A549 (cell line): ENCODE results near the gene PHC1. TPM values are rescaled to one million over a fixed set of nuclear protein-coding genes. Genes with fewer than 3 reads are reported as not detected.
"Not testable (repeated sequence)": the region's sequence is repeated elsewhere in the genome, so short reads cannot be mapped to it uniquely, and the experiment has no call there.

Source experiments
- ATAC-seq, 2 experiments: fragments of 200-7000 bp in 1 of 2; fragments of >200 bp in 1 of 2; cut with Nextera tagmentation in 1 of 2; cut with Tn5 transposase in 1 of 2; 3 replicates each; pipeline versions ENCODE4 v1.8.0 to v1.9.1; 2018 to 2020; ENCODE audit warnings: mild to moderate bottlenecking in 1 of 2, moderate library complexity in 1 of 2
- CTCF ChIA-PET: fragments of 300-600 bp; sonication (Branson Sonifier 250); formaldehyde crosslinking; extraction: SDS; loops from one replicate; lab custom pipeline; 2021; ENCODE audit warnings: antibody characterized with exemption, inconsistent platforms; lab: Yijun Ruan, JAX
- POLR2A ChIA-PET: fragments of 350-600 bp; formaldehyde crosslinking; extraction: SDS; loops from one replicate; lab custom pipeline; 2021; ENCODE audit warnings: antibody characterized with exemption, inconsistent platforms; lab: Yijun Ruan, JAX
- DNase-seq, 2 experiments: peaks; one replicate each; pipeline versions ENCODE4 v3.0.0 to v3.0.0-alpha.2; 2011 to 2016; ENCODE audit warnings: low read depth in 1 of 2, low spot score in 1 of 2
- FAIRE-seq: peaks from 2 replicates; lab custom pipeline; 2011; peaks lifted over from hg19 to GRCh38; lab: Jason Lieb, UNC
- H3K27ac ChIP-seq, 2 experiments: fragments of >200 bp; sonication (Bioruptor Twin); formaldehyde crosslinking; 3 replicates each; pipeline ENCODE4 v1.5.1; 2016 to 2017
- H3K4me1 ChIP-seq: fragments of >200 bp; sonication (Bioruptor Twin); formaldehyde crosslinking; 3 replicates; pipeline ENCODE4 v1.6.1; 2016
- H3K4me2 ChIP-seq: fragments of >200 bp; sonication (Bioruptor Twin); formaldehyde crosslinking; 3 replicates; pipeline ENCODE4 v1.6.1; 2016
- H3K4me3 ChIP-seq: fragments of >200 bp; sonication (Bioruptor Twin); formaldehyde crosslinking; 3 replicates; pipeline ENCODE4 v1.5.1; 2016
- H3K9me3 ChIP-seq: fragments of >200 bp; sonication (Bioruptor Twin); formaldehyde crosslinking; 3 replicates; pipeline ENCODE4 v1.6.1; 2016
- ATOH8 ChIP-seq: fragments of 250-450 bp; sonication (Bioruptor Pico); IDR thresholded peaks from 2 replicates; pipeline ENCODE4 v1.5.0; 2020; ENCODE audit warnings: low read depth, mild to moderate bottlenecking, moderate library complexity
- BCL3 ChIP-seq: fragments of >200 bp; sonication (Bioruptor Twin); formaldehyde crosslinking; IDR thresholded peaks from 3 replicates; pipeline ENCODE4 v1.6.1; 2016
- CHD2 ChIP-seq: fragments of 150-350 bp; IDR thresholded peaks from 2 replicates; pipeline ENCODE4 v1.6.1; 2014; ENCODE audit warnings: low read length; ENCODE audit not compliant: partially characterized antibody
- EHMT2 ChIP-seq: fragments of 200-600 bp; sonication (generic); IDR thresholded peaks from 2 replicates; pipeline ENCODE4 v1.6.1; 2016; ENCODE audit warnings: antibody characterized with exemption, low read depth, mild to moderate bottlenecking, moderate library complexity
- ELK1 ChIP-seq: fragments of 150-350 bp; IDR thresholded peaks from 2 replicates; pipeline ENCODE4 v1.6.1; 2014; ENCODE audit warnings: low read depth, mild to moderate bottlenecking, low read length
- ESRRA ChIP-seq: fragments of 150-350 bp; IDR thresholded peaks from 2 replicates; pipeline ENCODE4 v1.6.1; 2014; ENCODE audit warnings: mild to moderate bottlenecking, low read length, borderline replicate concordance
- FOXS1 ChIP-seq: fragments of 250-450 bp; sonication (Bioruptor Pico); IDR thresholded peaks from 2 replicates; pipeline ENCODE4 v1.5.0; 2020; ENCODE audit warnings: mild to moderate bottlenecking, moderate library complexity
- GATA3 ChIP-seq: IDR thresholded peaks from 2 replicates; pipeline ENCODE4 v1.6.1; 2012; ENCODE audit warnings: borderline replicate concordance
- HEYL ChIP-seq: fragments of 250-450 bp; sonication (Bioruptor Pico); IDR thresholded peaks from 2 replicates; pipeline ENCODE4 v1.8.0; 2021; ENCODE audit warnings: mild to moderate bottlenecking, moderate library complexity
- MAX ChIP-seq: IDR thresholded peaks from 2 replicates; pipeline ENCODE4 v1.6.1; 2012
- MAZ ChIP-seq: fragments of 150-350 bp; IDR thresholded peaks from 2 replicates; pipeline ENCODE4 v1.6.1; 2014; ENCODE audit warnings: antibody characterized with exemption, low read depth, low read length, borderline replicate concordance
- NPAS2 ChIP-seq: fragments of 250-450 bp; sonication (Bioruptor Pico); IDR thresholded peaks from 2 replicates; pipeline ENCODE4 v1.8.0; 2022; ENCODE audit warnings: mild to moderate bottlenecking, moderate library complexity, borderline replicate concordance
- NR3C1 ChIP-seq: fragments of >200 bp; sonication (Bioruptor Twin); formaldehyde crosslinking; IDR thresholded peaks from 3 replicates; pipeline ENCODE4 v1.6.1; 2017
- RARB ChIP-seq: fragments of 250-450 bp; sonication (Bioruptor Pico); IDR thresholded peaks from 2 replicates; pipeline ENCODE4 v1.8.0; 2021; ENCODE audit warnings: mild to moderate bottlenecking, moderate library complexity
- RCOR1 ChIP-seq: fragments of 150-350 bp; IDR thresholded peaks from 2 replicates; pipeline ENCODE4 v1.6.1; 2014; ENCODE audit warnings: antibody characterized with exemption, low read length, low read depth
- REST ChIP-seq: fragments of 200-600 bp; sonication (generic); IDR thresholded peaks from 2 replicates; pipeline ENCODE4 v1.6.1; 2016; ENCODE audit warnings: antibody characterized with exemption, mild to moderate bottlenecking, moderate library complexity
- SREBF2 ChIP-seq: fragments of 450-650 bp; IDR thresholded peaks from 2 replicates; pipeline ENCODE4 v1.6.1; 2014; ENCODE audit warnings: mild to moderate bottlenecking, moderate library complexity
- USF2 ChIP-seq: fragments of 450-650 bp; IDR thresholded peaks from 2 replicates; pipeline ENCODE4 v1.6.1; 2014; ENCODE audit warnings: antibody characterized with exemption
- ZC3H11A ChIP-seq: fragments of 450-650 bp; IDR thresholded peaks from 2 replicates; pipeline ENCODE4 v1.6.1; 2014; ENCODE audit warnings: antibody characterized with exemption, mild to moderate bottlenecking
- ZNF302 ChIP-seq: fragments of 250-450 bp; sonication (Bioruptor Pico); IDR thresholded peaks from 2 replicates; pipeline ENCODE4 v1.9.0; 2021; ENCODE audit warnings: inconsistent platforms, mild to moderate bottlenecking, moderate library complexity
- ZSCAN20 ChIP-seq: fragments of 250-450 bp; sonication (Bioruptor Pico); IDR thresholded peaks from 2 replicates; pipeline ENCODE4 v1.8.0; 2022; ENCODE audit warnings: mild to moderate bottlenecking, moderate library complexity
- WGBS: methylation state at CpG from one replicate; pipeline ENCODE4 v1.1.6; 2017; ENCODE audit errors: missing lambda C conversion rate; 5-methylcytosine and 5-hydroxymethylcytosine counted together
- polyA plus RNA-seq, 4 experiments: library from polyadenylated mRNA; depleted of rRNA in 3 of 4; stranded (reverse); fragments of >200 nt; fragmentation: RNase III in 1 of 4; extraction: RNeasy Plus Mini Kit Qiagen cat#74134 plus additional on column Dnase treatment in 1 of 4; gene quantifications; 2 replicates in 3 of 4; 3 replicates in 1 of 4; pipeline ENCODE4 v1.2.3, GENCODE V29; 2011 to 2017

PHC1 gene
- polyA plus RNA-seq, 2 of the 4 experiments (the other 2 are of a cell fraction): 11.2 to 26.5 TPM

GRCh38 chr12:8899830-8900229 lies 14.5 kb upstream of the PHC1 start:
- H3K4me2 ChIP-seq: no peak overlapping the region
- WGBS: 44% methylated on average over 6 of the region's 6 CpGs
- no peaks in the 10 kb centered on the region for H3K4me1 ChIP-seq
- DNase-seq (no peak), FAIRE-seq (no peak), ATAC-seq (no peak)
- H3K4me3 ChIP-seq: no peak overlapping the region
- no peak for TF ChIP-seq EHMT2
- no peak for TF ChIP-seq GATA3
- TF ChIP-seq SREBF2: no peak
- TF ChIP-seq MAZ: no peak
- no peak for TF ChIP-seq RCOR1
- no peak for TF ChIP-seq MAX
- no peak for TF ChIP-seq ATOH8
- no peak for TF ChIP-seq HEYL
- no peak for TF ChIP-seq ESRRA
- no peak for TF ChIP-seq NR3C1
- no peak for TF ChIP-seq ZC3H11A
- no peak for TF ChIP-seq RARB
- no peak overlapping the region for H3K27ac ChIP-seq
- ChIA-PET POLR2A (interaction anchor here (0.7 kb wide), 1 partner anchor 216 kb away, joined by 3 read pairs; no protein-coding TSS in a partner anchor), CTCF (interaction anchor here (1.3 kb wide), 1 partner anchor 9 kb away, joined by 7 read pairs; no protein-coding TSS in a partner anchor)
- H3K9me3 ChIP-seq: no peaks in the 10 kb centered on the region

GRCh38 chr12:8902703-8903102 lies 11.6 kb upstream of the PHC1 start:
- H3K4me2 ChIP-seq, H3K27ac ChIP-seq, FAIRE-seq, POLR2A ChIA-PET, DNase-seq, ATAC-seq, H3K4me3 ChIP-seq, H3K9me3 ChIP-seq, H3K4me1 ChIP-seq: not testable (repeated sequence)
- CTCF ChIA-PET: interaction anchor here (2.3 kb wide), 1 partner anchor 12 kb away, joined by 11 read pairs; no protein-coding TSS in a partner anchor
- WGBS: 59% methylated on average over 5 of the region's 5 CpGs

- no peak for ATAC-seq
- Histone ChIP-seq H3K9me3 (no peaks in the 10 kb centered on the region), H3K4me1 (no peaks in the 10 kb centered on the region), H3K4me2 (no peak overlapping the region), H3K27ac (no peak overlapping the region), H3K4me3 (no peak overlapping the region)
- ChIA-PET CTCF (interaction anchor here (2.3 kb wide), 1 partner anchor 13 kb away, joined by 11 read pairs; no protein-coding TSS in a partner anchor), POLR2A (no interaction called here)
- TF ChIP-seq ELK1 (no peak), NPAS2 (CRISPR knock-in tag) (no peak), FOXS1 (CRISPR knock-in tag) (no peak), MAZ (no peak), ZNF302 (CRISPR knock-in tag) (no peak), MAX (no peak), CHD2 (no peak), ESRRA (no peak), REST (no peak), USF2 (no peak), BCL3 (no peak), ZSCAN20 (CRISPR knock-in tag) (no peak)
- FAIRE-seq: no peak
- no peak for DNase-seq
- WGBS: 36% methylated on average over 3 of the region's 3 CpGs
Measured at GRCh38 chr12:8903646-8904045, 10.7 kb upstream of the PHC1 start.
